CD14-positive monocyte (primary cell): ENCODE results near the gene GASK1A. TPM values are rescaled to one million over a fixed set of nuclear protein-coding genes. Genes with fewer than 3 reads are reported as not detected.

Experiments used
- DNase-seq, 3 donors: peaks; one replicate each; pipeline ENCODE4 v3.0.0-alpha.2; 2011 to 2022
- H2AFZ ChIP-seq: 2 replicates; pipeline ENCODE4 v1.6.0; 2012; ENCODE audit warnings: mild to moderate bottlenecking, low read depth, low read length, inconsistent platforms; ENCODE audit not compliant: insufficient read depth, poor library complexity, severe bottlenecking
- H3K27ac ChIP-seq, 2 donors: 1 replicate in 1 of 2; 2 replicates in 1 of 2; pipeline ENCODE4 v1.5.1; 2012 to 2013; ENCODE audit warnings: low read length in 2 of 2, control low read depth in 1 of 2, inconsistent platforms in 1 of 2, low read depth in 1 of 2, mild to moderate bottlenecking in 1 of 2
- H3K27me3 ChIP-seq, 2 donors: one replicate each; pipeline versions ENCODE4 v1.6.0 to v1.6.1; 2011 to 2013; ENCODE audit warnings: low read length in 2 of 2; ENCODE audit not compliant: control insufficient read depth in 2 of 2, insufficient read depth in 2 of 2
- H3K36me3 ChIP-seq, 2 donors: replicated peaks in 1 of 2; 1 replicate in 1 of 2; 2 replicates in 1 of 2; pipeline versions ENCODE4 v1.5.1 to v1.6.1; 2012 to 2013; ENCODE audit warnings: low read length in 2 of 2, control low read depth in 1 of 2, inconsistent platforms in 1 of 2, mild to moderate bottlenecking in 1 of 2; ENCODE audit not compliant: insufficient read depth in 2 of 2, control insufficient read depth in 1 of 2
- H3K4me1 ChIP-seq, 2 donors: 1 replicate in 1 of 2; 2 replicates in 1 of 2; pipeline versions ENCODE4 v1.5.1 to v1.6.1; 2012 to 2013; ENCODE audit warnings: low read length in 2 of 2, control low read depth in 1 of 2, inconsistent platforms in 1 of 2, mild to moderate bottlenecking in 1 of 2, moderate library complexity in 1 of 2; ENCODE audit not compliant: insufficient read depth in 2 of 2, control insufficient read depth in 1 of 2
- H3K4me2 ChIP-seq: replicated peaks from 2 replicates; pipeline ENCODE3; 2012; ENCODE audit warnings: low read length, moderate library complexity, mild to moderate bottlenecking; ENCODE audit not compliant: poor library complexity, severe bottlenecking; ENCODE audit errors: extremely low read depth
- H3K4me3 ChIP-seq, 3 experiments: fragments of 200-600 bp in 1 of 3; sonication (generic) in 1 of 3; replicated peaks in 1 of 3; 1 replicate in 2 of 3; 2 replicates in 1 of 3; pipeline ENCODE4 v1.5.1; 2011 to 2013; ENCODE audit warnings: low read length in 3 of 3, mild to moderate bottlenecking in 3 of 3, control low read depth in 2 of 3, low read depth in 2 of 3, inconsistent platforms in 1 of 3, moderate library complexity in 1 of 3
- H3K79me2 ChIP-seq: 2 replicates; pipeline ENCODE4 v1.6.0; 2012; ENCODE audit warnings: mild to moderate bottlenecking, control low read depth, inconsistent platforms, low read length, moderate library complexity; ENCODE audit not compliant: insufficient read depth
- H3K9ac ChIP-seq: 2 replicates; pipeline ENCODE4 v1.6.0; 2017; ENCODE audit warnings: low read length, mild to moderate bottlenecking; ENCODE audit not compliant: insufficient read depth, poor library complexity, severe bottlenecking
- H3K9me3 ChIP-seq, 2 donors: replicated peaks in 1 of 2; 1 replicate in 1 of 2; 2 replicates in 1 of 2; pipeline versions ENCODE4 v1.5.1 to v1.6.1; 2012 to 2013; ENCODE audit warnings: low read length in 2 of 2, control low read depth in 1 of 2; ENCODE audit not compliant: control insufficient read depth in 1 of 2, insufficient read depth in 1 of 2
- H4K20me1 ChIP-seq: 2 replicates; pipeline ENCODE4 v1.6.0; 2012; ENCODE audit warnings: mild to moderate bottlenecking, low read length, control low read depth, moderate library complexity; ENCODE audit not compliant: insufficient read depth
- H3K27ac Mint-ChIP-seq, 7 donors: one replicate each; pipeline ENCODE4 v1.8.0; 2020; ENCODE audit warnings: mild to moderate bottlenecking in 7 of 7, mixed read lengths in 7 of 7, moderate library complexity in 6 of 7, inconsistent platforms in 2 of 7
- H3K27me3 Mint-ChIP-seq, 3 donors: one replicate each; pipeline ENCODE4 v1.8.0; 2021 to 2022; ENCODE audit warnings: low read depth in 3 of 3, mild to moderate bottlenecking in 3 of 3, mixed read lengths in 3 of 3, moderate library complexity in 3 of 3, inconsistent platforms in 1 of 3
- H3K36me3 Mint-ChIP-seq, 2 donors: one replicate each; pipeline ENCODE4 v1.8.0; 2020; ENCODE audit warnings: mixed read lengths in 2 of 2, inconsistent platforms in 1 of 2, mild to moderate bottlenecking in 1 of 2
- H3K4me1 Mint-ChIP-seq: one replicate; pipeline ENCODE4 v1.8.0; 2020; ENCODE audit warnings: mild to moderate bottlenecking, mixed read lengths
- H3K4me3 Mint-ChIP-seq, 2 donors: one replicate each; pipeline ENCODE4 v1.8.0; 2020; ENCODE audit warnings: mild to moderate bottlenecking in 2 of 2, mixed read lengths in 2 of 2, moderate library complexity in 1 of 2
- H3K9me3 Mint-ChIP-seq, 7 donors: one replicate each; pipeline ENCODE4 v1.8.0; 2020 to 2022; ENCODE audit warnings: mixed read lengths in 7 of 7, mild to moderate bottlenecking in 6 of 7, moderate library complexity in 6 of 7, inconsistent platforms in 2 of 7
- CTCF ChIP-seq: fragments of 200-600 bp; IDR thresholded peaks from one replicate; pipeline ENCODE4 v1.8.0; 2022; ENCODE audit warnings: antibody characterized with exemption, mild to moderate bottlenecking
- WGBS: methylation state at CpG from one replicate; pipeline ENCODE4 v1.1.5; 2013; ENCODE audit warnings: missing lambda C conversion rate; ENCODE audit not compliant: insufficient coverage; 5-methylcytosine and 5-hydroxymethylcytosine counted together
- intact Hi-C, 2 donors: fragments of 100-400 bp; cut with micrococcal nuclease; formaldehyde crosslinking; loops; one replicate each; pipeline versions ENCODE4 v1.15.0 to v1.15.1; 2023
- polyA plus RNA-seq, 3 donors: library from polyadenylated mRNA; depleted of rRNA in 1 of 3; unstranded in 2 of 3; stranded (reverse) in 1 of 3; fragments of 300-500 nt in 2 of 3; fragments of >200 nt in 1 of 3; fragmentation: Illumina TruSeq in 2 of 3; gene quantifications; 1 replicate in 2 of 3; 2 replicates in 1 of 3; pipeline ENCODE4 v1.2.3, GENCODE V29; 2012 to 2021

Gene GASK1A
- polyA plus RNA-seq, 3 donors = 0.13 TPM; not detected in 2

- 76% methylated on average over 41 of the region's 43 CpGs for WGBS
- Histone ChIP-seq H3K4me2 (peak overlapping the region; percentile 2), H3K36me3 (no peaks in the 10 kb centered on the region), H2AFZ (no peak overlapping the region), H3K9ac (no peak overlapping the region), H3K4me1 (no peaks in the 10 kb centered on the region), H3K9me3 (peaks cover 0 to 8% of the 10 kb centered on the region in 2 donors), H3K4me3 (peak overlapping the region in 2 of 3 experiments; percentile 1 to 36), H3K27me3 (no peaks in the 10 kb centered on the region), H3K79me2 (no peaks in the 10 kb centered on the region), H4K20me1 (no peaks in the 10 kb centered on the region), H3K27ac (no peak overlapping the region)
- Mint-ChIP-seq H3K4me3 (peak overlapping the region; percentile 47 to 68), H3K4me1 (no peaks in the 10 kb centered on the region), H3K36me3 (no peaks in the 10 kb centered on the region), H3K27me3 (peaks cover 0 to 6% (median 0%) of the 10 kb centered on the region in 3 donors), H3K9me3 (peaks cover 2 to 14% (median 8%) of the 10 kb centered on the region in 7 donors), H3K27ac (peak overlapping the region in 2 of 7 donors; percentile 3 to 64)
- no peak for DNase-seq
- TF ChIP-seq CTCF = no peak
- intact Hi-C loops = no loop called here
These were observed 42.7 kb upstream of the GASK1A start for GRCh38 chr3:42936157-42936981.

- H4K20me1 ChIP-seq = no peaks in the 10 kb centered on the region
- peaks cover 2 to 14% (median 8%) of the 10 kb centered on the region in 7 donors for H3K9me3 Mint-ChIP-seq
- H3K27me3 ChIP-seq = no peaks in the 10 kb centered on the region
- H3K79me2 ChIP-seq = no peaks in the 10 kb centered on the region
- no peaks in the 10 kb centered on the region for H3K36me3 Mint-ChIP-seq
- peaks cover 0 to 8% of the 10 kb centered on the region in 2 donors for H3K9me3 ChIP-seq
- H3K4me3 ChIP-seq = no peak overlapping the region
- H3K36me3 ChIP-seq = no peaks in the 10 kb centered on the region
- peaks cover 0 to 6% (median 0%) of the 10 kb centered on the region in 3 donors for H3K27me3 Mint-ChIP-seq
- no peak for TF ChIP-seq CTCF
- no CpG with 5 or more reads among the region's 3 CpGs for WGBS
- no peak overlapping the region for H3K9ac ChIP-seq
- no peaks in the 10 kb centered on the region for H3K4me1 ChIP-seq
- no peaks in the 10 kb centered on the region for H3K4me1 Mint-ChIP-seq
- no peak overlapping the region for H3K4me3 Mint-ChIP-seq
- no peak overlapping the region for H3K27ac ChIP-seq
- H3K27ac Mint-ChIP-seq = no peak overlapping the region
- DNase-seq = no peak
- H3K4me2 ChIP-seq = no peak overlapping the region
- no peak overlapping the region for H2AFZ ChIP-seq
- intact Hi-C loops = no loop called here
These were observed 41.8 kb upstream of the GASK1A start for GRCh38 chr3:42937334-42937733.
